Common myeloid progenitor, CD34-positive (primary cell): ENCODE results near the gene UBTD1.

ENCODE experiments used
- CTCF ChIA-PET: fragments of 350-600 bp; sonication (Branson Sonifier 250); formaldehyde crosslinking; loops from one replicate; lab custom pipeline; 2021; ENCODE audit warnings: antibody characterized with exemption; lab: Charles Lee
- POLR2A ChIA-PET: fragments of 350-600 bp; sonication (Branson Sonifier 250); formaldehyde crosslinking; loops from one replicate; lab custom pipeline; 2021; ENCODE audit warnings: antibody characterized with exemption; lab: Charles Lee
- DNase-seq, 3 donors: peaks; one replicate each; pipeline versions ENCODE4 v3.0.0 to v3.0.0-alpha.2; 2013
- H3K27ac ChIP-seq, 2 experiments: 1 replicate in 1 of 2; 2 replicates in 1 of 2; pipeline ENCODE4 v1.7.0; 2013; ENCODE audit warnings: inconsistent platforms in 2 of 2, low read length in 2 of 2, mild to moderate bottlenecking in 2 of 2, low read depth in 1 of 2, moderate library complexity in 1 of 2; ENCODE audit not compliant: severe bottlenecking in 2 of 2, insufficient read depth in 1 of 2, poor library complexity in 1 of 2
- H3K27me3 ChIP-seq, 5 experiments: replicated peaks in 2 of 5; 1 replicate in 3 of 5; 2 replicates in 2 of 5; pipeline versions ENCODE4 v1.6.1 to v1.7.0; 2013; ENCODE audit warnings: low read length in 4 of 5, mild to moderate bottlenecking in 2 of 5, moderate library complexity in 2 of 5, inconsistent platforms in 1 of 5; ENCODE audit not compliant: insufficient read depth in 5 of 5, control insufficient read depth in 4 of 5
- H3K36me3 ChIP-seq, 4 experiments: 1 replicate in 2 of 4; 2 replicates in 2 of 4; pipeline versions ENCODE4 v1.6.1 to v1.7.0; 2013; ENCODE audit warnings: low read length in 3 of 4, control low read depth in 1 of 4, mild to moderate bottlenecking in 1 of 4; ENCODE audit not compliant: control insufficient read depth in 4 of 4, insufficient read depth in 4 of 4
- H3K4me1 ChIP-seq, 4 experiments: 1 replicate in 3 of 4; 2 replicates in 1 of 4; pipeline versions ENCODE4 v1.6.1 to v1.7.1; 2013; ENCODE audit warnings: low read length in 3 of 4, mild to moderate bottlenecking in 3 of 4, control low read depth in 1 of 4, inconsistent platforms in 1 of 4, moderate library complexity in 1 of 4; ENCODE audit not compliant: control insufficient read depth in 4 of 4, insufficient read depth in 4 of 4; ENCODE audit errors: control extremely low read depth in 1 of 4
- H3K4me3 ChIP-seq, 7 experiments: 1 replicate in 4 of 7; 2 replicates in 3 of 7; pipeline versions ENCODE4 v1.5.1 to v1.7.0; 2013; ENCODE audit warnings: mild to moderate bottlenecking in 7 of 7, low read length in 6 of 7, moderate library complexity in 6 of 7, inconsistent platforms in 2 of 7, low read depth in 2 of 7, control low read depth in 1 of 7; ENCODE audit not compliant: insufficient read depth in 4 of 7, control insufficient read depth in 1 of 7; ENCODE audit errors: extremely low read depth in 1 of 7
- H3K9me3 ChIP-seq, 5 experiments: 1 replicate in 4 of 5; 2 replicates in 1 of 5; pipeline versions ENCODE4 v1.6.1 to v1.7.1; 2013; ENCODE audit warnings: low read length in 4 of 5, mild to moderate bottlenecking in 2 of 5, inconsistent platforms in 1 of 5, low read depth in 1 of 5, moderate library complexity in 1 of 5; ENCODE audit not compliant: control insufficient read depth in 4 of 5, insufficient read depth in 2 of 5; ENCODE audit errors: control extremely low read depth in 1 of 5
- WGBS: methylation state at CpG from one replicate; pipeline ENCODE4 v1.1.5; 2013; ENCODE audit not compliant: insufficient coverage; 5-methylcytosine and 5-hydroxymethylcytosine counted together

UBTD1 gene

GRCh38 chr10:97518301-97519043 lies 19.7 kb downstream of the UBTD1 start:
- H3K4me1 ChIP-seq, result peaks cover 0 to 11% (median 7%) of the 10 kb centered on the region in 4 experiments
- no peaks in the 10 kb centered on the region for H3K27me3 ChIP-seq
- no peaks in the 10 kb centered on the region for H3K36me3 ChIP-seq
- ChIA-PET POLR2A (no interaction called here), CTCF (interaction anchor here (1.0 kb wide), 1 partner anchor 14 kb away, joined by 3 read pairs; no protein-coding TSS in a partner anchor)
- no peak for DNase-seq
- no peaks in the 10 kb centered on the region for H3K9me3 ChIP-seq
- 48% methylated on average over 7 of the region's 10 CpGs for WGBS
- H3K27ac ChIP-seq, result no peak overlapping the region
- no peak overlapping the region for H3K4me3 ChIP-seq

GRCh38 chr10:97519342-97519741 lies 20.6 kb downstream of the UBTD1 start:
- CTCF ChIA-PET, result no interaction called here
- POLR2A ChIA-PET, result no interaction called here

GRCh38 chr10:97520520-97520919 lies 21.8 kb downstream of the UBTD1 start:
- POLR2A ChIA-PET, result no interaction called here
- Histone ChIP-seq H3K4me1 (peaks cover 0 to 11% (median 7%) of the 10 kb centered on the region in 4 experiments), H3K9me3 (no peaks in the 10 kb centered on the region)

More at GRCh38 chr10:97519342-97519741, 20.6 kb downstream of the UBTD1 start:
- Histone ChIP-seq H3K36me3 (no peaks in the 10 kb centered on the region), H3K27ac (no peak overlapping the region), H3K27me3 (no peaks in the 10 kb centered on the region), H3K9me3 (no peaks in the 10 kb centered on the region), H3K4me3 (no peak overlapping the region), H3K4me1 (peaks cover 0 to 11% (median 7%) of the 10 kb centered on the region in 4 experiments)
- DNase-seq, result no peak
- WGBS, result 42% methylated on average over 2 of the region's 2 CpGs

GRCh38 chr10:97520978-97521761 lies 22.4 kb downstream of the UBTD1 start:
- Histone ChIP-seq H3K27ac (no peak overlapping the region), H3K9me3 (no peaks in the 10 kb centered on the region), H3K27me3 (no peaks in the 10 kb centered on the region), H3K4me3 (no peak overlapping the region), H3K36me3 (no peaks in the 10 kb centered on the region), H3K4me1 (peaks cover 0 to 11% (median 7%) of the 10 kb centered on the region in 4 experiments)
- no peak for DNase-seq
- ChIA-PET CTCF (interaction anchor here (1.0 to 2.9 kb wide), 4 partner anchors 11 to 31 kb away, joined by 3 to 8 read pairs (median 4); no protein-coding TSS in a partner anchor), POLR2A (interaction anchor here (0.6 kb wide), 1 partner anchor 21 kb away, joined by 4 read pairs; no protein-coding TSS in a partner anchor)
- 96% methylated on average over 11 of the region's 11 CpGs for WGBS

More at GRCh38 chr10:97520520-97520919, 21.8 kb downstream of the UBTD1 start:
- H3K36me3 ChIP-seq, result no peaks in the 10 kb centered on the region
- DNase-seq, result no peak
- 92% methylated on average over 3 of the region's 5 CpGs for WGBS
- CTCF ChIA-PET, result interaction anchor here (1.5 to 2.9 kb wide), 2 partner anchors 11 to 30 kb away, joined by 3 to 8 read pairs; no protein-coding TSS in a partner anchor
- no peak overlapping the region for H3K27ac ChIP-seq
- no peak overlapping the region for H3K4me3 ChIP-seq
- no peaks in the 10 kb centered on the region for H3K27me3 ChIP-seq

- CTCF ChIA-PET, result interaction anchor here (1.0 to 2.9 kb wide), 4 partner anchors 12 to 32 kb away, joined by 3 to 8 read pairs (median 4); no protein-coding TSS in a partner anchor
- no peaks in the 10 kb centered on the region for H3K27me3 ChIP-seq
- H3K9me3 ChIP-seq, result no peaks in the 10 kb centered on the region
- DNase-seq, result no peak
- H3K4me1 ChIP-seq, result peaks cover 0 to 11% (median 7%) of the 10 kb centered on the region in 4 experiments
- H3K27ac ChIP-seq, result no peak overlapping the region
- POLR2A ChIA-PET, result interaction anchor here (0.6 kb wide), 1 partner anchor 20 kb away, joined by 4 read pairs; no protein-coding TSS in a partner anchor
- 89% methylated on average over 6 of the region's 6 CpGs for WGBS
- H3K36me3 ChIP-seq, result no peaks in the 10 kb centered on the region
- no peak overlapping the region for H3K4me3 ChIP-seq
Observed at GRCh38 chr10:97522071-97522470, 23.3 kb downstream of the UBTD1 start.

DNA sequence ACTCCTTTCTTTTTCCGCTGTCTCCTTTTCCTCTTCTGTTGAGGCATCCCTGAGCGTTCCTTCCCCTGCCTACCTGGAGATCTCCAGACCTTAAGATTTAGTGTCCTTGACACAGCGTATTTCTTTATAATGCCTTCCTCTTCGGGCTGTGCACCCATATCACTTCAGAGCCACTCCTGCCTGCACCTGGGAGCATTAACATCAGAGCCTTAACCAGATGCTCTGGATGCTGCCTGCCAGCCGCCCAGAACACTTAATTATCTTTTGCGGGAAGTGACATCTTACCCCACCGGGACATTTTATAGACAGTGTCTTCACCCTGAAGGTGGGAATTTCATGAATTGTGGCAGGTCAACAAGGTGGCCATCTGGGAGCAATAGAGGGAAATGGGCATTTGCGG lies 24.2 kb downstream of the UBTD1 start:
- no peaks in the 10 kb centered on the region for H3K36me3 ChIP-seq
- H3K4me3 ChIP-seq, result no peak overlapping the region
- no peaks in the 10 kb centered on the region for H3K27me3 ChIP-seq
- no peaks in the 10 kb centered on the region for H3K9me3 ChIP-seq
- 96% methylated on average over 8 of the region's 8 CpGs for WGBS
- ChIA-PET POLR2A (no interaction called here), CTCF (interaction anchor here (0.7 to 2.9 kb wide), 3 partner anchors 9 to 13 kb away, joined by 3 to 8 read pairs (median 3); no protein-coding TSS in a partner anchor)
- no peak for DNase-seq
- H3K27ac ChIP-seq, result no peak overlapping the region
- peaks cover 0 to 5% (median 3%) of the 10 kb centered on the region in 4 experiments for H3K4me1 ChIP-seq
